ENCODE measurements around the gene MRPS26.
"Not testable (repeated sequence)": the region's sequence is repeated elsewhere in the genome, so short reads cannot be mapped to it uniquely, and the experiment has no call there.

Gene MRPS26

GRCh38 chr20:3074812-3075211 lies 29.0 kb downstream of the MRPS26 start:
- TF ChIP-seq GATA1 (IDR thresholded peaks at IDR 0.05; ENCODE audit: low read depth, low read length), result no peak
- TF ChIP-seq POLR2A (IDR thresholded peaks at IDR 0.05; ENCODE audit: low read length), result no peak
- no peak for DNase-seq

GRCh38 chr20:3075315-3075714 lies 29.5 kb downstream of the MRPS26 start:
- DNase-seq, result not testable (repeated sequence)

- DNase-seq, result peak; percentile 38 to 45
- TF ChIP-seq GATA1 (IDR thresholded peaks at IDR 0.05; ENCODE audit: low read depth, low read length) (no peak), POLR2A (IDR thresholded peaks at IDR 0.05; ENCODE audit: low read length) (no peak)
These were observed 31.8 kb downstream of the MRPS26 start for GRCh38 chr20:3077618-3078134.

GRCh38 chr20:3080939-3081388 lies 35.1 kb downstream of the MRPS26 start:
- TF ChIP-seq GATA1 (IDR thresholded peaks at IDR 0.05; ENCODE audit: low read depth, low read length), result no peak
- TF ChIP-seq POLR2A (IDR thresholded peaks at IDR 0.05; ENCODE audit: low read length), result no peak
- no peak for DNase-seq

- DNase-seq, result no peak
- TF ChIP-seq GATA1 (IDR thresholded peaks at IDR 0.05; ENCODE audit: low read depth, low read length), result no peak
- no peak for TF ChIP-seq POLR2A (IDR thresholded peaks at IDR 0.05; ENCODE audit: low read length)
These were observed 35.8 kb downstream of the MRPS26 start for GRCh38 chr20:3081641-3082040.

GRCh38 chr20:3082306-3082951 lies 36.6 kb downstream of the MRPS26 start:
- no peak for DNase-seq
- no peak for TF ChIP-seq GATA1 (IDR thresholded peaks at IDR 0.05; ENCODE audit: low read depth, low read length)
- no peak for TF ChIP-seq POLR2A (IDR thresholded peaks at IDR 0.05; ENCODE audit: low read length)

- TF ChIP-seq GATA1 (IDR thresholded peaks at IDR 0.05; ENCODE audit: low read depth, low read length) (no peak), POLR2A (IDR thresholded peaks at IDR 0.05; ENCODE audit: low read length) (no peak)
- DNase-seq, result no peak
These were observed 37.4 kb downstream of the MRPS26 start for GRCh38 chr20:3082955-3083952.

- DNase-seq, result no peak
- no peak for TF ChIP-seq GATA1 (IDR thresholded peaks at IDR 0.05; ENCODE audit: low read depth, low read length)
- TF ChIP-seq POLR2A (IDR thresholded peaks at IDR 0.05; ENCODE audit: low read length), result no peak
These were observed 38.6 kb downstream of the MRPS26 start, which contains the start of gene AVP for GRCh38 chr20:3084283-3084985. Gene AVP, minus strand, starts transcription at chr20:3084724. Its CDS starts 50 bp downstream, at chr20:3084674.

GRCh38 chr20:3084986-3085360 lies 39.1 kb downstream of the MRPS26 start:
- DNase-seq, result no peak
- TF ChIP-seq GATA1 (IDR thresholded peaks at IDR 0.05; ENCODE audit: low read depth, low read length) (no peak), POLR2A (IDR thresholded peaks at IDR 0.05; ENCODE audit: low read length) (no peak)

- no peak for TF ChIP-seq GATA1 (IDR thresholded peaks at IDR 0.05; ENCODE audit: low read depth, low read length)
- TF ChIP-seq POLR2A (IDR thresholded peaks at IDR 0.05; ENCODE audit: low read length), result no peak
- no peak for DNase-seq
These were observed 39.8 kb downstream of the MRPS26 start for GRCh38 chr20:3085571-3086072.

- TF ChIP-seq GATA1 (IDR thresholded peaks at IDR 0.05; ENCODE audit: low read depth, low read length) (no peak), POLR2A (IDR thresholded peaks at IDR 0.05; ENCODE audit: low read length) (no peak)
- no peak for DNase-seq
These were observed 42.2 kb downstream of the MRPS26 start for GRCh38 chr20:3088031-3088430.

- no peak for DNase-seq
- TF ChIP-seq GATA1 (IDR thresholded peaks at IDR 0.05; ENCODE audit: low read depth, low read length) (no peak), POLR2A (IDR thresholded peaks at IDR 0.05; ENCODE audit: low read length) (no peak)
These were observed 44.7 kb downstream of the MRPS26 start for GRCh38 chr20:3090565-3090964.

- no peak for TF ChIP-seq POLR2A (IDR thresholded peaks at IDR 0.05; ENCODE audit: low read length)
- peak in 1 of 2 experiments; percentile 21 for DNase-seq
These were observed 46.9 kb downstream of the MRPS26 start for GRCh38 chr20:3092611-3093379.

All from erythroblast (primary cell).